Measurements from ENCODE around the gene SLC4A1AP.

GRCh38 chr2:27647737-27648136 is 16.0 kb upstream of the SLC4A1AP start:
- TF ChIP-seq GATA2 (IDR thresholded peaks at IDR 0.05; ENCODE audit: low read depth, low read length) = no peak
- no peak for TF ChIP-seq GATA3 (IDR thresholded peaks at IDR 0.05; ENCODE audit: low read depth, low read length)
